NCI-H1694 treated with DMSO at 0.1 percent for 48 hours (cell line): Measurements from ENCODE around the gene SMURF2.
"Not testable (repeated sequence)": the region's sequence is repeated elsewhere in the genome, so short reads cannot be mapped to it uniquely, and the experiment has no call there.

Experiments
- DNase-seq: peaks from one replicate; lab custom pipeline; 2025; lab: John Stamatoyannopoulos, UW

SMURF2 gene

DNA sequence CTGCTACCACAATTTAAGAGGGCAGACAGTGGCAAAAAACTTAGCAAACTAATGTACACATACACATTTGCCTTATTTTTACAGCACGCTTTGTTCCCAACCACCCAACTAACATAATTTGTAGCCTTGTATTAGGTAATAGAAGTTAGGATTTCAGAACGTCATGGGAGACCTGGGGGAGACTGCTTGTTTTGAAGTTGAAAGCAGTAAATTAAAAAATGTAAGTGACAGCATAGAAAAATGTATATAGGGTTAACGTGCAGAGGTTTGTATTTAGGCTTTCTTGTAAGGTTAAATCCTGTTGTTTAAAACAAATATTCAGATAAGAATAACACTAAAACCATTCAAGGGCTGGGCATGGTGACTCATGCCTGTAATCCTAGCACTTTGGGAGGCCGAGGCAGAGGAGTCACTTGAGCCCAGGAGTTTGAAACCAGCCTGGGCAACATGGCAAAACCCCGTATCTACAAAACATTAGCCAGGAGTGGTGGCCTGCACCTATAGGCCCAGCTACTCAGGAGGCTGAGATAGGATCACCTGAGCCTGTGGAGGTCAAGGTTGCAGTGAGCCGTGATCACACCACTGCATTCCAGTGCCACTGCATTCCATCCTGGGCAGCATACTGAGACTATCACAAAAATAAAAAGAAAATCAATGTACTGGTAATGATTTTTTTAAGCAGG, 2.3 kb upstream of the SMURF2 start:
- DNase-seq: not testable (repeated sequence)

DNA sequence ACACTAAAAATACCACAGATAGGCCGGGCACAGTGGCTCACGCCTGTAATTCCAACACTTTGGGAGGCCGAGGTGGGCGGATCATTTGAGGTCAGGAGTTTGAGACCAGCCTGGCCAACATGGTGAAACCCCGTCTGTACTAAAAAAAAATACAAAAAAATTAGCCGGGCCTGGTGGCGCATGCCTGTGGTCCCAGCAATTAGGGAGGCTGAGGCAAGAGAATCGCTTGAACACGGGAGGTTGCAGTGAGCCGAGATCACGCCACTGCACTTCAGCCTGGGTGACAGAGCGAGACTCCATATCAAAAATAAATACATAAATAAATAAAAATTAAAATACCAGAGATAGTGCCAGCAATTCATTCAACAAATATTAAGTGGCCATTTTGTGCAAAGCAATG, 1.7 kb upstream of the SMURF2 start:
- not testable (repeated sequence) for DNase-seq

GRCh38 chr17:64662774-64663367, 764 bp upstream of the SMURF2 start:
- DNase-seq: no peak

- DNase-seq: no peak
Measured at GRCh38 chr17:64661726-64661975, 456 bp downstream of the SMURF2 start.

- not testable (repeated sequence) for DNase-seq
Measured at GRCh38 chr17:64660978-64661725, 955 bp downstream of the SMURF2 start.

DNA sequence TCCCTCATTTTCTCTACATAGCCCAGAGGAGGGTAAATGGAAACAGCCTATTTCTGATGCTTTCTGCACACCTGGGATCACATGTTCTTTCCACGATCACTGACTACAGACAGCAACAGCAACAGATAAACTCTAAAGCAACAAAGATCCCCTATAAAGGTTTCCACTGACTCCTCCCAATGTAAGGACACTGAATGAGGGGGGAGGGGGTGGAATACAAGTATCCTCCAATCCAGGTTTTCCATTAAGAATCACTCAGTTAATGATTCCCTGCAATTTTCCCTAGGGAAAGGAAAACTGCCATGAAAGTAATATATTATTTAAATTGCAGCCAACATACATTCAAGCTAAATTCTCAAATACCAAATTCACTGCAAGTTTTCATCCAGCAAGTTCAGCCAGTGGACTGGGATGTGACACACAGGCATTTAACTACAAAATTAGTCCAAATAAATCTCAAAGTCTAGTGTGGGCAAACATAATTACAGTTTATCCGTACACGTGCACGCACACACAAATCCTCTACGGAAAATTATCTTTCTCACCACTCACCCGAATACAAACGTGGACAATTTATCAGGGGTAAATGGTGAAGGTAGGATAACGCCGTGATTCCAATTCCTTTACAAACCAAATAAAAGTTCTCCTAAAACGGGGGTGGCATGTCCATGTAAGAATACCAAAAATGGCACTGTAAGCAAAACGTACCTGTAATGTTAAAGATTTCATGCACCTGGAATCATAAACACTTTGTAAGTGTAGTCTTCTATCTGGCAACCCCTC, 1.7 kb downstream of the SMURF2 start:
- not testable (repeated sequence) for DNase-seq

GRCh38 chr17:64658931-64659330, 3.2 kb downstream of the SMURF2 start:
- no peak for DNase-seq

GRCh38 chr17:64657610-64658125, 4.4 kb downstream of the SMURF2 start:
- DNase-seq: no peak

DNA sequence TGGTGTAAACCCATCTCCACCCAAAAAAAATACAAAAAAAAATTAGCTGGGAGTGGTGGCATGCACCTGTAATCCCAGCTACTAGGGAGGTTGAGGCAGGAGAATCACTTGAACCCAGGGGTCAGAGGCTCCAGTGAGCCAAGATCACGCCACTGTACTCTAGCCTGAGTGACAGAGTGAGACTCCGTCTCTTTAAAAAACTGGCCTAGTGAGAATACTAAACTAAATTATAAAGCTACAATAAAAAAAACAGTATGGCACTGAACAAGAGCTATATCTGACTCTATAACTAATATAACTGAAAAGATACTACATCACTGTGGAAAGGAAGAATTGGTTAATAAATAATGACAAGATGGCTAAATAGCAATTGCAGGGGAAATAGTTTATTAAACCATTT, 6.4 kb downstream of the SMURF2 start:
- no peak for DNase-seq

DNA sequence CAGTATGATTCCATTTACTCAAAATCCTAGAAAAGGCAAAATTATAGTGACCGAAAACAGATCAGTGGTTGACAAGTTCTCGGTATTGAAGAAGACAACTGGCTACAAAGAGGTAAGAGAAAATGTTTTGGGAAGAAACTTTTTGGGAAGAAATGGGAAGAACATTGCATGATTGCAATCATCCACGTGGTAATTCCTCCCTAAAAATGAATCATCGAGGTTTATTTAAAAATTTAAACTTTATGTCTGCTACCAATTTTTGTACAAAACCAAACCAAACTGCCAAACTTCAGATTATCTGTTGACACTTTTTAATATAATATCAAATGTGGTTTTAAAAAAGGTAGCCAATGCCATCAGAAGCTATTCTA, 8.1 kb downstream of the SMURF2 start:
- no peak for DNase-seq

DNA sequence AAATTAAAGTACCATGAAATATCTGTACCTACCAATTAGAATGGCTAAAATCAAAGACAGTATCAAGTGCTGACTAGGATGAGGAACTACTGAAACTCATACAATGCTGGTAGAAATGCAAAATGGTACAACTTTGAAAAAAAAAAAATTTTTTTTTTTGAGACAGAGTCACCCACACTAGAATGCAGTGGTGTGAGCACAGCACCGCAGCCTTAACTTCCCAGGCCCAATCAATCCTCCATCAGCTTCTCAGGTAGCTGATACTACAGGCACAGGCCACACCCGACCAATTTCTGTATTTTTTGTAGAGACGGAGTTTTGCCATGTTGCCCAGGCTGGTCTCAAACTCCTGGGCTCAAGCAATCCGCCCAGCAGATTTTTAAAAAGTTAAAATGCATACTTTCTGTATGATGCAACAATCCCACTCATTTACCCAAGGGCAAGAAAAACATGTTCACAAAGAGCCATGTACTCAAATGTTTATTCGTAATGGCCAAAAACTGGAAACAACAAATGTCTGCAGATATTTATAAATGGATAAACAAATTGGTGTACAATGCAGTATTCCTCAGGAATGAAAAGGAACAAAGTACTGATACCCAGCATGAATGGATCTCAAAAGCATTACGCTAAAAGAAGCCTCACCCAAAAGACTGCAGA, 8.7 kb downstream of the SMURF2 start:
- no peak for DNase-seq

DNA sequence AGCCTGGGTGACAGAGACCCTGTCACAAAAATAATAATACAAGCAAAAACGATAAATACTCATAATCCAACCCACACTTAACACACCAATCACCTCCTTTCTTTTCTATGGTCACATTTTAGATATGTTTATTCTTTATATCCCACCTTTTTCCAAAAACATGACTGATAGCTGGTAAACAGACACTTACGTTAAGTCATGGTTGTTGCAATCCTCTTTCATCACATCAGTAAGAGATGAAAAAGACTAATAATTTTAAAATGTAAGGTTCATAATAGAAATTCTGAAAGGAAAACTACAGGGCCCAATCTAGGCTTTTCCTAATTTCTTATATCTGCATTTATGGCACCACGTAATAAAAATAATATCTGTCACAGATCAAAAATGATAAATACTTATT, 10.2 kb downstream of the SMURF2 start:
- DNase-seq: no peak

DNA sequence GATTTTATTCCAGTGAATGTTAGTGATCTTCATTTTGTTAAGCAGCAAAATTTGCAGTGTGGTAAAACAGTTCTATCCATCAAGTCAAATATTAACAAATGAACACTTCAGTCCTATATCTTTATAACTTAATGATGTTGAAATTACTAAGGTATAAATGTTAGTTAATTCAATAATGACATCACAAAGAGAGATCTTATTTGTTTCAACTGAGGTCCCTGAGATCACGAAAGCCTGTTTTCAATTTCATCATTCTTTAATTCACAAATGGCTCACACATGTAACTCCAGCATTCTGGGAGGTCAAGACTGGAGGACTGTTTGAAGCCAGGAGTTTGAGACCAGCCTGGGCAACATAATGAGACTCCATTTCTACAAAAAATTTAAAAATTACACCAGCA, 13.9 kb downstream of the SMURF2 start:
- DNase-seq: no peak

GRCh38 chr17:64647817-64648216, 14.3 kb downstream of the SMURF2 start:
- DNase-seq: no peak

DNA sequence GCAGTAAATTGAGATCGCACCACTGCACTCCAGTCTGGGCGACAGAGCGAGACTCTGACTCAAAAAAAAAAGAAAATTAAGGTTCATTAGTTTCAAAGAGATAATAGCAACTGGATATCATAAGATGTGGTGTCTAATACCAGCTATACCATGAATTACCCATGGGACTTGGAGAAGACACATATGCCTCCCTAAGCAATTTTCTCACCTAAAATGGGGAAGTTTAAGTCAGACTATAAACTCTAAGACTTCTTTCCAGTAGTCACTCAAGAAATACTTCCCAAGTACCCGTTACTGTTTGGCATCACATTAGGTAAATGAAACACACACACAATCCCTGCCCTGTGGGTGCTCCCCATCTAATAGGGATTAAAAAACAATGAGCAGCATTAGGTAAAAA, 22.6 kb downstream of the SMURF2 start:
- no peak for DNase-seq

DNA sequence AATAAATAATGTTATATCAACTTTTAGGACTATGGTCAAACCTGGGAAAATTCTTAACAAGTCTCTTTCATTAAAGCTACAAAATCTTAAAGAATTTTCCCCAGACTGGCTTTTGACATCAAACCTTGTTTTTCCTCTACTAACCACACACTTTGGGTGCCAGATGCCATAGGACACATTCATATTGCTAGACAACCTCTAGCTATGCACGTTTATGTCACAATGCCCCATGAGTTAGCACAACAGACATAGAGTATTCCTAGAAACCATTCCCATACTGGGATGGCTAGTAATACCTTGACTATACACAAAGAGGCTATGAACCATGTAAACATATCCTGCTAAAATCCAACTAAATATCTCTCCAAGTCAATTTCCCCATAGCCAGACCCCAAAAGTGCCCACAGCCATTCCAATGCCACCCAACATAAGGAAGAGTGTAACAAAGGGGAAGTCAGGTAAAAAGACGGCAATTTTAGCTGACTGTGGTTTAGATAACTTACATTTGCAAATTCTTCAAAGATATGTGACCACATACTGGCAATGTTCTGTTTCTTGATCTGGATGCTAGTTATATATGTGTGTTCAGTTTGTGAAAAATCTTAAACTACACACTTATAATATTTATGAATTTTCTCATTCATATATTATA, 23.4 kb downstream of the SMURF2 start:
- DNase-seq: no peak

- no peak for DNase-seq
Measured at GRCh38 chr17:64635647-64636305, 26.3 kb downstream of the SMURF2 start.

GRCh38 chr17:64634218-64634617, 27.9 kb downstream of the SMURF2 start:
- no peak for DNase-seq

- DNase-seq: no peak
Measured at GRCh38 chr17:64632606-64633005, 29.5 kb downstream of the SMURF2 start.

GRCh38 chr17:64632194-64632593, 29.9 kb downstream of the SMURF2 start:
- no peak for DNase-seq
